SJCRH30 (cell line): ENCODE data around the gene HSPA4L. TPM values are rescaled to one million over a fixed set of nuclear protein-coding genes. Genes with fewer than 3 reads are reported as not detected.

Experiments
- DNase-seq, 2 experiments: peaks; one replicate each; pipeline ENCODE4 v3.0.0-alpha.2; 2015 to 2020
- H3K27ac ChIP-seq: fragments of 250-450 bp; sonication (Bioruptor Pico); 2 replicates; pipeline ENCODE4 v1.5.1; 2020; ENCODE audit warnings: mild to moderate bottlenecking, moderate library complexity
- H3K27me3 ChIP-seq: fragments of 250-450 bp; sonication (Bioruptor Pico); 2 replicates; pipeline ENCODE4 v1.5.1; 2020; ENCODE audit warnings: mild to moderate bottlenecking, moderate library complexity
- H3K36me3 ChIP-seq: fragments of 250-450 bp; sonication (Bioruptor Pico); 2 replicates; pipeline ENCODE4 v1.5.1; 2020; ENCODE audit warnings: mild to moderate bottlenecking, moderate library complexity
- H3K4me1 ChIP-seq: fragments of 250-450 bp; sonication (Bioruptor Pico); 2 replicates; pipeline ENCODE4 v1.5.1; 2020; ENCODE audit warnings: mild to moderate bottlenecking, moderate library complexity
- H3K4me3 ChIP-seq: fragments of 250-450 bp; sonication (Bioruptor Pico); 2 replicates; pipeline ENCODE4 v1.5.1; 2020; ENCODE audit warnings: mild to moderate bottlenecking, moderate library complexity
- H3K9me3 ChIP-seq: fragments of 250-450 bp; sonication (Bioruptor Pico); replicated peaks from 2 replicates; pipeline ENCODE4 v1.5.1; 2020; ENCODE audit warnings: mild to moderate bottlenecking, moderate library complexity
- total RNA-seq: library from RNA; depleted of rRNA; stranded (reverse); fragments of >200 nt; shearing (Covaris generic); gene quantifications from 2 replicates; pipeline ENCODE4 v1.2.3, GENCODE V29; 2014

Gene HSPA4L
- total RNA-seq, 1 experiment from 2014 or later: 4.8 TPM

GRCh38 chr4:127828121-127828520, 46.0 kb downstream of the HSPA4L start:
- no peak overlapping the region for H3K27ac ChIP-seq
- DNase-seq: no peak
- no peaks in the 10 kb centered on the region for H3K36me3 ChIP-seq
- no peak overlapping the region for H3K4me3 ChIP-seq
- no peaks in the 10 kb centered on the region for H3K27me3 ChIP-seq
- H3K9me3 ChIP-seq: no peaks in the 10 kb centered on the region
- no peaks in the 10 kb centered on the region for H3K4me1 ChIP-seq

DNA sequence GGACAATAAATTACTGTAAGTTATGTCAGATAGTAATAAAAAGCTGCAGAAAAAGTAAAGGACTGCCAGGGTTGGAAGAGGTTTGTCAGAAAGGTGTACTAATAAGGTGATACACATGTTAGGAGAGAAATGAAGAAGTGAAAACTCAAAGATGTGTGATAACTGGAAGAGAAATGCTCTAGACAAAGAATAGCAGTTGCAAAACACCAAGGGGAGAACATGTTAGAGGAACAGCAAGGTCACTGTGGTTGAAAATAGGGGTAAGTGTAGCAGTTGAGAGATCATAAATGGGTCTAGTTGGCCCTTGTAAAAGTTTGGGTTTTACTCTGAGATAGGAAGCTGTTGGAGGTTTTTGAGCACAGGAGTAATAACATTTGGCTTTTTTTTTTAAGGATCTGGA, 46.9 kb downstream of the HSPA4L start:
- no peaks in the 10 kb centered on the region for H3K27me3 ChIP-seq
- H3K9me3 ChIP-seq: no peaks in the 10 kb centered on the region
- no peak overlapping the region for H3K27ac ChIP-seq
- H3K36me3 ChIP-seq: no peaks in the 10 kb centered on the region
- no peaks in the 10 kb centered on the region for H3K4me1 ChIP-seq
- DNase-seq: no peak
- no peak overlapping the region for H3K4me3 ChIP-seq

DNA sequence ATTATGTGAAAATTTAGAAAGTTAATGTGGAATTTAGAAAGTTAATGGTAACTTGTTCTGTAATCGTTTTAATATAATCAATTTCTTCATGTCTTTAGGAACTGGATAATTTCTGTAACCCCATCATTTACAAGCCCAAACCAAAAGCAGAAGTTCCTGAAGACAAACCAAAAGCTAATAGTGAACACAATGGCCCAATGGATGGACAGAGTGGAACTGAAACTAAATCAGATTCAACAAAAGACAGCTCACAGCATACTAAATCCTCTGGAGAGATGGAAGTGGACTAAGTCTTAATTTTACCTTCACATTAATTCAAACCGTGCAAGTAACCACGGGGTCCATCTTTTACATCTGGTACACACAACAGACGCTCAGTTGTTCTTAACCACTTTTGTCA, 50.5 kb downstream of the HSPA4L start:
- H3K4me1 ChIP-seq: no peaks in the 10 kb centered on the region
- no peak overlapping the region for H3K4me3 ChIP-seq
- H3K9me3 ChIP-seq: no peaks in the 10 kb centered on the region
- no peaks in the 10 kb centered on the region for H3K36me3 ChIP-seq
- no peaks in the 10 kb centered on the region for H3K27me3 ChIP-seq
- H3K27ac ChIP-seq: no peak overlapping the region
- DNase-seq: no peak

- no peaks in the 10 kb centered on the region for H3K9me3 ChIP-seq
- H3K4me1 ChIP-seq: no peaks in the 10 kb centered on the region
- H3K36me3 ChIP-seq: no peaks in the 10 kb centered on the region
- DNase-seq: no peak
- H3K4me3 ChIP-seq: no peak overlapping the region
- H3K27ac ChIP-seq: no peak overlapping the region
- no peaks in the 10 kb centered on the region for H3K27me3 ChIP-seq
These were observed 61.8 kb downstream of the HSPA4L start for GRCh38 chr4:127843704-127844600.

- Histone ChIP-seq H3K4me3 (no peak overlapping the region), H3K9me3 (no peaks in the 10 kb centered on the region), H3K27me3 (no peaks in the 10 kb centered on the region), H3K27ac (no peak overlapping the region), H3K36me3 (no peaks in the 10 kb centered on the region), H3K4me1 (no peaks in the 10 kb centered on the region)
- no peak for DNase-seq
These were observed 62.5 kb downstream of the HSPA4L start for GRCh38 chr4:127844601-127845116.

GRCh38 chr4:127846061-127846460, 63.9 kb downstream of the HSPA4L start:
- Histone ChIP-seq H3K4me1 (no peaks in the 10 kb centered on the region), H3K4me3 (no peak overlapping the region), H3K9me3 (peaks cover 7% of the 10 kb centered on the region; the same call in 1 of the 2 replicates), H3K27me3 (no peaks in the 10 kb centered on the region), H3K27ac (no peak overlapping the region), H3K36me3 (no peaks in the 10 kb centered on the region)
- no peak for DNase-seq

DNA sequence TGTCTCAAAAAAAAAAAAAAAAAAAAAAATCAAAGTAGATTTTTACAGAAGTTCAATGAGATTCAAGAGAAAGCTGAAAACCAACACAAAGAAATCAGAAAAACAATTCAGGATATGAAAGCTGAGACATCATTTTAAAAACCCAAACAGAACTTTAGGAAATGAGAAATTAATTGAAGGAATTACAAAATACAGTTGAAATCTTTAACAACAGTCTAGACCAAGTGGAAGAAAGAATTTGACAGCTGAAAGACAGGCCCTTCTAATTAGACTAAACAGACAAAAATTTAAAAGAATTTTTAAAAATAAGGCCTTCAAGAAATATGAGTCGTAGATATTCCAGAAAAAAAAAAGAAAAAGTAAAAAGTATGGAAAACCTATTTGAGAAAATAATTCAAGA, 64.6 kb downstream of the HSPA4L start:
- Histone ChIP-seq H3K9me3 (peaks cover 7% of the 10 kb centered on the region; the same call in 1 of the 2 replicates), H3K27me3 (no peaks in the 10 kb centered on the region), H3K36me3 (no peaks in the 10 kb centered on the region), H3K27ac (no peak overlapping the region), H3K4me1 (no peaks in the 10 kb centered on the region), H3K4me3 (no peak overlapping the region)
- no peak for DNase-seq

- DNase-seq: no peak
- Histone ChIP-seq H3K27ac (no peak overlapping the region), H3K27me3 (no peaks in the 10 kb centered on the region), H3K4me1 (no peaks in the 10 kb centered on the region), H3K36me3 (no peaks in the 10 kb centered on the region), H3K4me3 (no peak overlapping the region), H3K9me3 (peaks cover 7% of the 10 kb centered on the region; the same call in 1 of the 2 replicates)
These were observed 67.5 kb downstream of the HSPA4L start for GRCh38 chr4:127849505-127850234.

- Histone ChIP-seq H3K36me3 (no peaks in the 10 kb centered on the region), H3K4me1 (peaks cover 14% of the 10 kb centered on the region), H3K4me3 (no peak overlapping the region), H3K27ac (no peak overlapping the region), H3K27me3 (no peaks in the 10 kb centered on the region), H3K9me3 (peaks cover 7% of the 10 kb centered on the region; the same call in 1 of the 2 replicates)
- no peak for DNase-seq
These were observed 70.5 kb downstream of the HSPA4L start for GRCh38 chr4:127852661-127853060.

DNA sequence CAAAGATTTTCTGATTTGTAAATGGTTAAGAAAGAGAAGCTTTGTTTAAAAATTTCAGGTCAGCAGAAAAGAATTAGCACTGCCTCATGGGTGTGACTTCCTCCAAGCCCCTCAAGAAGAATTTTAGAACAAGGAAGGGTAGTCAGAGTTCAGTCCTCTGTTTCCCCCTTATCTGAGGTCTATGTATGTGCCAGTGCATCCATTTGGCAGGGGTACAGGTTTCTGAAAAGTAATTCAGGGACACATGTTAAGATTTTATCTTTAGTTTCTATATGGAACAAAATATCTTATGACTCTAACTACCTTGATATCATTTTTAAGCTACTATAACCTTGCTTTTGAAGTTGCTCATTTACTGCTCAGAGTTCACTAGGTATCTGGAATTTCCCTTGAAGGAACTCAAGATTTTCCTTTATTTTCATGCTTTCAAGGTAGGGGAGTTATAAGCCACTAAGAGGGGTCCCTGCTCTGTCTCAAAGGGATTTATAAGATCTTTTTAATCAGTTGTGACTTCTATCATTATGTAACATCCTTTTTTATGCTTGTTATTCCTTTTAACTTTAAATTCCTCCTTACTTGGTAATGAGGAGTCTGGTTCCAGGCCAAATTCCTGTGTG, 74.2 kb downstream of the HSPA4L start:
- DNase-seq: no peak
- peak overlapping the region; percentile 66 for H3K27ac ChIP-seq
- H3K27me3 ChIP-seq: no peaks in the 10 kb centered on the region
- H3K4me1 ChIP-seq: peaks cover 15% of the 10 kb centered on the region
- 0 out of 2 replicates have a peak, but pooled peaks cover 3% of the 10 kb centered on the region for H3K9me3 ChIP-seq
- no peaks in the 10 kb centered on the region for H3K36me3 ChIP-seq
- no peak overlapping the region for H3K4me3 ChIP-seq

- peak; percentile 77 for DNase-seq
- Histone ChIP-seq H3K27ac (peak overlapping the region; percentile 66), H3K4me1 (peaks cover 15% of the 10 kb centered on the region), H3K27me3 (no peaks in the 10 kb centered on the region), H3K4me3 (no peak overlapping the region), H3K36me3 (no peaks in the 10 kb centered on the region), H3K9me3 (0 out of 2 replicates have a peak, but pooled peaks cover 3% of the 10 kb centered on the region)
These were observed 74.8 kb downstream of the HSPA4L start for GRCh38 chr4:127856813-127857447.

DNA sequence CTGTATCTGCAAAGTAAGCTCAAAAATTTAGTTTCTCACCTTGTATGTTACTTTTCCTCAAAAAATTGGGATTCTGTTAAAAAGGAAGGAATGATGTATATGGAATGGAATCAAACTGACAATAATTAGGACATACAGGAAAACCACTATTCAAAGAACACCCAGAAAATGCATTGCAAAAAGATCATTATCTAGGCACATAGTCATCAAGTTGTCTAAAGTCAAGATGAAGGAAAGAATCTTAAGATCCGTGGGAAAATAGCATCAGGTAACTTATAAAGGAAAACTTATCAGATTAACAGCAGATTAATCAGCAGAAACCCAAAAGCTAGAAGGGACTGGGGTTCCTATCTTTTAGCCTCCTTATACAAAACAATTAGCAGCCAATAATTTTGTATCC, 75.5 kb downstream of the HSPA4L start:
- Histone ChIP-seq H3K4me3 (no peak overlapping the region), H3K36me3 (no peaks in the 10 kb centered on the region), H3K4me1 (peaks cover 15% of the 10 kb centered on the region), H3K27me3 (no peaks in the 10 kb centered on the region), H3K9me3 (0 out of 2 replicates have a peak, but pooled peaks cover 3% of the 10 kb centered on the region), H3K27ac (peak overlapping the region; percentile 66; the same call in 1 of the 2 replicates)
- DNase-seq: no peak

DNA sequence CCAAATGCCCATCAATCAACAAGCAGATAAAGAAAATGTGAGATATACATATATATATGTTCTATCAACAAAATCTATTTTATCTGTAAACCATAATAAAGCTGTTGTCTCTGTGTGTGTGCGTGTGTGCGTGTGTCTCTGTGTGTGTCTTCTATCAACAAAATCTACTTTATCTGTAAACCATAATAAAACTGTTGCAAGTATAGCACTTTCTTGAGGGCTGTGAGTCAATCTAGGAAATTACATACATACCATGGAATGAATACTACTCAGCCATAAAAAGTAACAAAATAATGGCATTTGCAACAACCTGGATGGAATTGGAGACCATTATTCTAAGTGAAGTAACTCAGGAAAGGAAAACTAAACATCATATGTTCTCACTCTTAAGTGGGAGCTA, 86.1 kb downstream of the HSPA4L start:
- H3K4me3 ChIP-seq: no peak overlapping the region
- no peaks in the 10 kb centered on the region for H3K27me3 ChIP-seq
- no peak for DNase-seq
- H3K9me3 ChIP-seq: no peaks in the 10 kb centered on the region
- H3K27ac ChIP-seq: no peak overlapping the region
- H3K36me3 ChIP-seq: no peaks in the 10 kb centered on the region
- no peaks in the 10 kb centered on the region for H3K4me1 ChIP-seq

- no peaks in the 10 kb centered on the region for H3K36me3 ChIP-seq
- DNase-seq: no peak
- H3K9me3 ChIP-seq: no peaks in the 10 kb centered on the region
- H3K27ac ChIP-seq: no peak overlapping the region
- no peak overlapping the region for H3K4me3 ChIP-seq
- H3K27me3 ChIP-seq: no peaks in the 10 kb centered on the region
- no peaks in the 10 kb centered on the region for H3K4me1 ChIP-seq
These were observed 88.2 kb downstream of the HSPA4L start for GRCh38 chr4:127870281-127870680.
